ENCODE data around the gene TDRD5.
"Not testable (repeated sequence)": the region's sequence is repeated elsewhere in the genome, so short reads cannot be mapped to it uniquely, and the experiment has no call there.

The TDRD5 gene

DNA sequence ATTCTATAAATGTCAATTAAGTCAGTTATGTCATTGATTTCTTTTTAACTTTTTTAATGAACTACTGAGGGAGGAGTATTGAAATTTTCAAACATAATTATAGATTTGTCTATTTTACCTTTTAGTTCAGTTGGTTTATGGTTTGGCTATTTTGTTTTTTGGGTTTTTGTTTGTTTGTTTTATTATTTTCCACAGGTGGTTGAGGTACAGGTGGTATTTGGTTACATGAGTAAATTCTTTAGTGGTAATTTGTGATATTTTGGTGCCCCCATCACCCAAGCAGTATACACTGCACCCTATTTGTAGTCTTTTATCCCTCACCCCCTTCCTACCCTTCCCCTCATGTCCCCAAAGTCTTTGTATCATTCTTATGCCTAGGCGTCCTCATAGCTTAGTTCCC lies 9.5 kb downstream of the TDRD5 start:
- no peak for DNase-seq (ENCODE audit: low spot score)

DNA sequence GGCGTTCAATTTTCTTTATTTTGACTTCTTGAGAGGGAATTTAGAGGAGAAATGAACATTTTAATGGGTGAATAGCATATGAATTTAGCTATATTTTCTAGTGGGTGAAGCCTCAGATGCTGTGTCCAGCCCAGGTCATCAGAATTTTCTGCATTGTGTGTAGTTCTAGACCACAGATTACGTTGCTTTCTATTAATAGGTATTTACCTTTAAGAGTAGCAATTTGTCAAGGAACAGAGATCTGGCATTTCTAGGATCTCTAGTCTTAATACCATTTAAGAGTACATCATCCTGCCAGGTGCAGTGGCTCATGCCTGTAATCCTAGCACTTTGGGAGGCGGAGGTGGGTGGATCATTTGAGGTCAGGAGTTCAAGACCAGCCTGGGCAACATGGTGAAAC lies 20.7 kb downstream of the TDRD5 start:
- DNase-seq (ENCODE audit: low spot score), result no peak

DNA sequence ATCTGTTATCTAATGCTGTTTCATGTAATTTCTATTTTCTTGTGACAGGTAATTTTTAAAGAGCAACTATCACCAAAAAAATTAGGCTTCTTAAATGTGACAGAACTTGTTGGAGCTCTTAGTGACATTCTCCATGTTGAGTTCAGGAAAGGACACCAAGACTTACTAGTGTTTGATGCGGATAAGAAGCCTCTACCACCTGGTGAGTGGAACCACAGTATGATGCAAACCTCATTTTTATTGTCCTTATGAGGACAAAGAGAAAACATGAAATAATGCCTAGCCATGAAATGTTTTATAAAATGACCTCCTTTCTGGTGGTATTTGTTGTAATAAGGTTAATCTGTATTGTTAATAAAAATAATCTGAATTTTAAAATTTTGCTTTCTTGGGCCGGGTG lies 39.1 kb downstream of the TDRD5 start:
- no peak for DNase-seq (ENCODE audit: low spot score)

DNA sequence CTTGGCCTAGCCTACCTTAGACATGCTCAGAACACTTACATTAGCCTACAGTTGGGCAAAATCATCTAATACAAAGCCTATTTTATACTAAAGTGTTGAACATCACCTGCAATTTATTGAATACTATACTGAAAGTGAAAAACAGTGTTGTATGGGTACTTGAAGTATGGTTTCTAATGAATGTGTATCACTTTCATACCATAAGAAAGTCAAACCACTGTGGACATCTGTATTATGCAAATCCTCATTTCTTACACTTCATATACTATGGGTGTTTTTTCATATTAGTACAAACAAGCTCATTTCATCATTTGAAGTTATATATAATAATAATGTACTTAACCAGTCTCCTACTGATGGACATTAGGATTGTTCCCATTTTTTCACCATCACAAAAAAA lies 41.2 kb downstream of the TDRD5 start:
- DNase-seq (ENCODE audit: low spot score), result no peak

DNA sequence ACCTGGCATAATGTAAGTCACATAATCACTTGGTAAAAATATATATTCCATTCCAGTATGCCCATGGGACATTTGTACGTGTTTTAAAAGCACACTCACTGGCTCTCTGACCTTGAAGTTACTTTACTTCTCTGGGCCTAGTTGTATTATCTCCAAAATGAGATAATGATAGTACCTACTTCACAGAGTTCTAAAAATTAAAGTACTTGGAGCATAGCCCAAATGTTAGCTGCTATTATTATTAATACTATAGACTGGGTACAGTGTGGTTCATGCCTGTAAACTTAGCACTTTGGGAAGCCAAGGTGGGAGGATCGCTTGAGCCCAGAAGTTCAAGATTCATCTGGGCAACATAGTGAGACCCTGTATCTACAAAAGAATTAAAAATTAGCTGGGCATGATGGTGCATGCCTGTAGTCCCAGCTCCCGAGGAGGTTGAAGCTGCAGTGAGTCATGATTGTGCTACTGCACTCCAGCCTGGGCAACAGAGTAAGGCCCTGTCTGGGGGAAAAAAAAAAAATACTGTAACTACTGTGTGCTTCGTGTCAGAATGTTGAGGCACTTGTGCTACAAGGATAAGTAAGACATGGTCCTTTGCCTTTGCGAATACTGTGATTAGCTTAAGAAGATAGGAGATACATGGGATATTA lies 45.7 kb downstream of the TDRD5 start:
- no peak for DNase-seq (ENCODE audit: low spot score)

GRCh38 chr1:179661018-179661417 lies 69.4 kb downstream of the TDRD5 start:
- DNase-seq (ENCODE audit: low spot score), result no peak

DNA sequence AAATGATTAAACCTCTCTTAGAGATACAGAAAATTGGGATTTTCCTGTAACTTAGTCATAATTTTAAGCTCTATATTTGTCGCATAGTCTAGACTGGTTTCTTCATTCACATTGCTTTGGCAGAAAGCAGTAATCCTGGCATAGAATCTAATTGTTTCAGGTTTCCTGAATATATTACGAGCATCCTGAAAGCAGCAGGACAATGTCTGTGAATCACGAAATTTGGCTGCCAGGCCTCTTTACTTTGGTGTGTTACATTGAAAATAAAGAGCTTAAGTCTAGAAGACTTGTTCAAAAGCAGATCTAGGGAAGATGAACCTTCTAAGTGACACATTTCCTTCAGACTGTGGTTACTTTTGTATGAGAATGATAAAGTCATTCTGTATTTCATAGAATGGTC lies 72.2 kb downstream of the TDRD5 start:
- DNase-seq (ENCODE audit: low spot score), result no peak

GRCh38 chr1:179677882-179678281 lies 86.2 kb downstream of the TDRD5 start:
- DNase-seq (ENCODE audit: low spot score), result no peak

DNA sequence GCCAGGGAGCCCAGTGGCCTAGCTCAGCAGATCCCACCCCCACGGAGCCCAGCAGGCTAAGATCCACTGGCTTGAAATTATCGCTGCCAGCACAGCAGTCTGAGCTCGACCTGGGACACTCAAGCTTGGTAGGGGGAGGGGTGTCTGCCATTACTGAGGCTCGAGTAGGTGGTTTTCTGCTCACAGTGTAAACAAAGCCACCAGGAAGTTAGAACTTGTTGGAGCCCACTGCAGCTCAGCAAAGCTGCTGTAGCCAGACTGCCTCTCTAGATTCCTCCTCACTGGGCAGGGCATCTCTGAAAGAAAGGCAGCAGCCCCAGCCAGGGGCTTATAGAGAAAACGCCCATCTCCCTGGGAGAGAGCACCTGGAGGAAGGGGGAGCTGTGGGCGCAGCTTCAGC lies 102.9 kb downstream of the TDRD5 start:
- not testable (repeated sequence) for DNase-seq (ENCODE audit: low spot score)

GRCh38 chr1:179702946-179703539 lies 111.4 kb downstream of the TDRD5 start:
- DNase-seq (ENCODE audit: low spot score), result no peak

- DNase-seq (ENCODE audit: low spot score), result peak; percentile 3
These were observed 114.8 kb downstream of the TDRD5 start for GRCh38 chr1:179706339-179706941.

DNA sequence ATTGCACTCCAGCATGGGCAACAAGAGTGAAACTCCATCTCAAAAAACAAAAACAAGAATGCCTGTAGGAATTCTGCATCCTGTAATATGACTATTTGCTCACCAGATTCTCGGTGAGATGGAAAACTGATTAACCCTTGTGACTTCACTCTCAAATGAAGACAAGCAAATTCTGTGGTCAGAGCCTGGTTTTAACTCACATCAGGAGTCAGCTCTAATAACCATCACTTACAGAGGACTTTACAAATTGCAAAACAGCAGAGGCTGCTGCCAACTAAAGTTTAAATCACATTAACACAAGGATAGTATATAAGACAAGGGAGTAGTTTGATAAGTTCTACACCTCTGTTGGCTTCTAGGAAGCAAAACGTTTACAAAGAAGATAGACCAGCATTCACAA lies 115.8 kb downstream of the TDRD5 start:
- DNase-seq (ENCODE audit: low spot score), result no peak

DNA sequence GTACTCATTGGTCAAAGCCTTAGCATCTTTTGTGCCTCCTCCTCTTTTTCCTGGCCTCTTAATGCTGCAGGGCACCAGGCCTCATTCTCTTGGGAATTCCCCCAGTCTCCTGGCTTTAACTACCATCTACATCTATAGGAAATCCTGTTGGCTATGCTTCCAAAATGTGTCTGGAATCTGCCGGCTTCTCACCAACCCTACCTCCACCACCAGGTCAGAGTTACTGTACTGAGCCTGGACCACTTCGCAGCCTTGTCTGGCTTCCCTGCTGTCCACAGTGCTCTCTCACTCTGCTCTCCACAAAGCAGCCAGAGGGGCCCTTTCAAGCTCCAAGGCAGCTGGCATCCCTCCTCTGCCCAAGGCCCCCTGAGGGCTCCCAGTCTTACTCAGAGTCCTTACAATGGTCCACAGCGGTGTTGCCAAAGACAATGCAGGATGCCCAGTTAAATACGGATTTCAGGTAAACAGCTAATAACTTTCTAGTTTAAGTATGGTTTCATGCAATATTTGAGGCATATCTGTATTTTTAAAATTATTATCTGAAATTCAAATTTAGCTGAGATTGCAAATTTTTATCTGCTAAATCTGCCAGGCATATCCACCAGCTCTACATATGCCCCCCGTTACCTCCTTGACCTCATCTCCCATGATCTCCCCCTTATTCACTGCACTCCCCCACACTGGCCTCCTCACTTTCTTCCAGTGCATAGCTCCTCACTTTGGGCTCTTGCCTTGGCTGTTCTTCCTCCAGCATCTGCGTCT lies 117.0 kb downstream of the TDRD5 start:
- no peak for DNase-seq (ENCODE audit: low spot score)

- DNase-seq (ENCODE audit: low spot score), result no peak
These were observed 118.3 kb downstream of the TDRD5 start for GRCh38 chr1:179709841-179710329.

- DNase-seq (ENCODE audit: low spot score), result no peak
These were observed 122.5 kb downstream of the TDRD5 start for GRCh38 chr1:179714159-179714558.

DNA sequence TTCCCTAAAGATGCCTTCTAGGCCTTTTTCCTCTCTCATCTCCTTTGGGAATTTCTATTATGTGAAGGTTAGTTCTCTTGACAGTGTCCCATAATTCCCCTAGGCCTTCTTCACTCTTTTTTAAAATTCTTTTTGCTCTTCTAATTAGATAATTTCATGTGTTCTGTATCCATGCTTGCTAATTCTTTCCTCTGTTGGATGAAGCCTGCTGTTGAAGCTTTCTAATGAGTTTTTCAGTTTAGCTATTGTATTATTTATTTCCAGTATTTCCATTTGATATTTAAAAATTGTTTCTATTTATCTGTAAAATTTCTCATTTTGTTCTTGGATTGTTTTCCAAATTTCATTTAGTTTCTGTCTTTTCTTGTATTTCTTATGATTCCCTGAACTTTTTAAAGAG lies 123.0 kb downstream of the TDRD5 start:
- no peak for DNase-seq (ENCODE audit: low spot score)

DNA sequence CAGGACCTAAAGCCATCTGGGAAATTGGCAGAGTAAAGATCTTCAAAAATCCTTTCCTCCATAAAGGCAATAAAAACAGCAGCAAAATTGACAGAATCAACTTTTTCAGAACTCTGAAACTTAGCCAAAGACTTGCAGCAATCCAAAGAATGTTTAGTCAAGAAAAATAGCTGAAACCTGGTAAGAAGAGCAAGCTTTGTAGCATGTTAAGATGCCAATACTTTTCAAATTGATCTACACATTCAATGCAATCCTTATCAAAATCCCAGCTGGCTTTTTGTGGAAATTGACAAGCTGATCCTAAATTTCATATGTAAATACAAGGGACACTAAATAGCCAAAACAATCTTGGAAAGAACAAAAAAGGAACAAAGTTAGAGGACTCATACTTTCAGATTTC lies 127.6 kb downstream of the TDRD5 start:
- no peak for DNase-seq (ENCODE audit: low spot score)

- DNase-seq (ENCODE audit: low spot score), result no peak
These were observed 136.6 kb downstream of the TDRD5 start for GRCh38 chr1:179728271-179728670.

DNA sequence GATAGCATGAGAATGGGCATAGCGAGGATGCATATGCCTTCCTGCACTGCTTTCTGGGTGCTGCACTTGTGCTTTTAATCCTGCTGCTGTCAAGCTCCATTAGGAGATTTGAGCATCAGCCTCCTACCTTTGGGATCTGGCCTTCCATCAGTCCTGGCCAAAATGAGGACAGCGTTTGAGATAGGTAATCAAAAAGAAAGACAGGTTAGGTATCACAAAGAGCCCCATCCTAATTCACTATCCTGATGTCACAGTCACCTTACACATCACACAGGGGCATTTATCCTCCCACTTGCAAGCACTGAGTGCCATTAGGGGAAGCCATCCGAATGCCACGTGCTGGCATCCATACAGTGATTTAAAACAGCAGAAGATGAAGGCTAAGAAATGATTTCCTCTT lies 138.2 kb downstream of the TDRD5 start:
- DNase-seq (ENCODE audit: low spot score), result no peak

DNA sequence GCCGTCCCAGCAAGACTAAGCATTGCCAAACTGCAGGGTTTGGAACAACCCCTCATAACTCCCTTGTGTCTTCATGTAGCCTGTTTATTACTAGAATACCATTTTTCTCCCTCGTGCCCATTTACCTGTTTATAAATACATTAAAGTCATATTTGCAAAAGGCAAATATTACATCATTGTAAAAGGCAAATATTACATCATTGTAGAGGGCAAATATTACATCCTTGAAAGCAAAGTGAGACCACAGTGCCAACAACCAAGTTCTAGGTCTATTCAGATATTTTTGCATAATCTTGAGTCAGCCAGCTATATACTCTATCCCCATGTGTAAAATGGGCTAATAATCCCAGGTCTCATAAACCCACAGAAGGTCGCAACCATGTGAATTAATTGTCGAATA lies 140.0 kb downstream of the TDRD5 start:
- DNase-seq (ENCODE audit: low spot score), result no peak
